GM18526 (cell line): ENCODE results near the gene TDRD10.

Experiments used
- POLR2A ChIP-seq: IDR thresholded peaks from 3 replicates; pipeline ENCODE4 v1.6.1; 2011; ENCODE audit not compliant: insufficient read length; ENCODE audit errors: extremely low read depth

The TDRD10 gene

DNA sequence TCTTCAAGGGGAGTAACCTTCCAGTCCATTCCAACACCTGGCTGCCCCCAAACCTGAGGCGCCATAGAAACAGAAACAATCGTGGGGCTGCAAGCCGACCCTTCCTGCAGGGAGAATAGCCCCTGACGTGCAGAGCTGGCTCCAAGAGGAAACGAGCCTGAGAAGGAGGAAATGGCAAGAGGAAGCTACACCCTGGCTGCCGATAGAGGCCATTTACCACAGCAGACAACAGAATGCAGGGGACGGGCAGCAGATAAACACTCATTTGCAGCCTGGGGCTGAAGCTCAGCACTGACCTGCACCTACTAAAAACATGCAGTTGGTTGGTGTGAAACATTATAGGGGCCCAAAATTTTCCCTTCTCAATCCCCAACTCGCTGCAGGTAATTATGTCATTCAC lies 8.7 kb upstream of the TDRD10 start:
- no peak for TF ChIP-seq POLR2A

GRCh38 chr1:154495496-154496273 lies 6.3 kb upstream of the TDRD10 start:
- no peak for TF ChIP-seq POLR2A

DNA sequence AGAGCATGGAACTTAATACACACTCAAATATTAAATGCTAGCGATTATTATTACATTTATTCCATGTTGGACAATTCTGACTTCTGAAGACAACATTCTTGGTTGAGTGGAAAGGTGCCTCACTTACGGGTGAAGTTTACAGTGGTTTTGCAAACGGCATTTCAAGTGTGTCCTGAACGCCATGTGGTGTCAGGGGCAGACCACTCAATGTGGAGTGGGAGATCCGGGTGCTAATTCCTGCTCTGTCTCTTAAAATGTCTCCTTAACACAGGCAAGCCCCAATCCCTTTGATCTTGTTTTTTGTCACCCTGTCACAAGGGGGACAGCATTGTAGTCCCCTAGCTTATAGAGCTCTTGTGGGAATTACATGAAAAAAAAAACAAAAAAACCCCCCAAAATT lies 5.6 kb upstream of the TDRD10 start:
- TF ChIP-seq POLR2A: no peak

- no peak for TF ChIP-seq POLR2A
Measured at GRCh38 chr1:154497026-154497806, 4.8 kb upstream of the TDRD10 start.

DNA sequence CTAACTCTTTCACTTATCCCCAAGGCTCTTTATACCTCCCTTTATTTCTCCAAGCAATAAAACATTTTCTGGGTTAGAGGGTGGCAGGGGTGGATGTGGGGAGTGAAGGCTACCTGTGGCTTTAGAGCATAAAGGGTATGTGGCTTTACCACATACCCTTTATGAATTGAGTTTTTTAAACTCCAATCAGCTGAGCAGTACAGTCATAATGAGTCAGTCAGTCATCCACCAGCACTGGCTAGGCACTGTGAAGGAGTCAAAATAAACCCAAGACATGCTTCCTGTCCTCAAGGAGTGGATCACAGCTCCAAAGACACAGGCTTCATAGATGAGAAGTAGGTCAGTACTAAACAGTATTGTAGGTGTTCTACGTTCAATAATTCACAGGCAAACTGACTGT lies 2.6 kb upstream of the TDRD10 start:
- no peak for TF ChIP-seq POLR2A

GRCh38 chr1:154500533-154500932 lies 1.5 kb upstream of the TDRD10 start:
- TF ChIP-seq POLR2A: no peak

GRCh38 chr1:154501423-154502065 lies 475 bp upstream of the TDRD10 start:
- no peak for TF ChIP-seq POLR2A

DNA sequence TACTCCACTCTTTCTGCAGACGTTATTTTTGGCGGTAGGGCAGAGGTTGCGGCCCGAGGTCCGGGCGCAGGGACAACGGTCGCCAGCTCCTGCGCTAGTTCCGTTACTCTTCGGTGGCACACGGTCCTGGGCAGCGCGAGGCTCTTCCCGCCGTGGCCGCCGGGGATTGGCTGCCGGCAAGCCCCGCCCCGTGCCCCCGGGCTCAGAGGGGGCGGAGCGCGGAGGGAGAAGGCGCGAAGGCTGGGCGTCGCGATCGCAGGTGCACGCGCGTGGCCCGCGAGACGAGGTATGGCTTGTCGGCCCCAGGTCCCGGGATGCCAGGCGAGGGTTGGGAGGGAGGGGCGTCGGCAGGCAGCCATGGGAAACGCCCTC lies 711 bp downstream of the TDRD10 start:
- no peak for TF ChIP-seq POLR2A

DNA sequence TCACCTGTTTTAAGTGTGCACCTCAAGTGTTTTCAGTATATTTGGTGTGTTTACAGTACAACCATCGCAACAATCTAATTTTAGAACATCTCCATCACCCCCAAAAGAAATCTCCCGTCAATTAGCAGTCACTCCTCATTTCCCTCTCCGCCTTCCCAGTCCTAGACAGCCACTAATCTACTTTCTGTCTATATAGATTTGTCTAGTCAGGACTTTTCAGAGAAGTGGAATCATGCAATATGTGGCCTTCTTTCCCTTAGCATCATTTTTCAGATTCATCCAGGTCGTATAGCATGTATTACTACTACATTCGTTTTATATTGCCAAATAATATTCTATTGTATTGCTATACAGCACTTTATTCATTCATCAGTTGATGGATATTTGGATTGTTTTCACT lies 1.9 kb downstream of the TDRD10 start:
- no peak for TF ChIP-seq POLR2A

DNA sequence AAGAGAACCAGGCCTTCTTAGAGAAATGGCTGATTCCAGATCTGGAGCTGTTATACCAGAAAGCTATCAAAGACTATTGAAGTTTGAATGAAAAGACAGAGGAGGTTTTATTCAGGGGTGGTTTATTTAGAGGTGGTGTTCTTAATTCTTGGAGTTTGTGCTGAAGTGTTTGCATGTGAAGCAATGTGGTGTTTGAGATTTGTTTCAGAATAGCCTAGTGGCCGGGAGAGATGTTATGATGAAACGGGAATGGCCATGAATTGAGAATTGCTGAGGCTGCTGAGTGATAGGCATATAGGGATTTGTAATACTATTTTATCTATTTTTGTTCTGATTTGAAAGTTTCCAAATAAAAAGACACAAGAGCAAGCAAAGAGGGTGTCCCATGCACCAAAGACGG lies 10.7 kb downstream of the TDRD10 start:
- no peak for TF ChIP-seq POLR2A

DNA sequence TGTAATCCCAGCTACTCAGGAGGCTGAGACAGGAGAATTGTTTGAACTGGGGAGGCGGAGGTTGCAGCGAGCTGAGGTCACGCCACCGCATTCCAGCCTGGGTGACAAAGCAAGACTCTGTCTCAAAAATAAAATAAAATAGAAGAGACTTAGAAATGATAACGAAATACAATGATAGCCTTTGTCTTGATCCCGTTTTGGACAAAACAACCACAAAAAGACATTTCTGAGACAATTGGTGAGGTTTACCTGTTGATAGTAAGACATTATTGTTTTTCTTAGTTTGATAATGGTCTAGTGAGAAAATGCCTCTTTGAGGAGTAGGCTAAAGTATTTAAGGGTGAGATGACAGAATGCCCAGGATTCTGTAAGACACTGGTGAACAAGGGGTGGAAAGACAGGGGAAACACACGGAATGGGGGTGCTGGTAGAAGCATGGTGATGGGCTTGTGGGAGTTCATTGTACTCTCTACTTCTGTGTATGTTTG lies 12.1 kb downstream of the TDRD10 start:
- TF ChIP-seq POLR2A: no peak

GRCh38 chr1:154517661-154518060 lies 15.6 kb downstream of the TDRD10 start:
- no peak for TF ChIP-seq POLR2A

- no peak for TF ChIP-seq POLR2A
Measured at GRCh38 chr1:154519591-154519991, 17.6 kb downstream of the TDRD10 start.

DNA sequence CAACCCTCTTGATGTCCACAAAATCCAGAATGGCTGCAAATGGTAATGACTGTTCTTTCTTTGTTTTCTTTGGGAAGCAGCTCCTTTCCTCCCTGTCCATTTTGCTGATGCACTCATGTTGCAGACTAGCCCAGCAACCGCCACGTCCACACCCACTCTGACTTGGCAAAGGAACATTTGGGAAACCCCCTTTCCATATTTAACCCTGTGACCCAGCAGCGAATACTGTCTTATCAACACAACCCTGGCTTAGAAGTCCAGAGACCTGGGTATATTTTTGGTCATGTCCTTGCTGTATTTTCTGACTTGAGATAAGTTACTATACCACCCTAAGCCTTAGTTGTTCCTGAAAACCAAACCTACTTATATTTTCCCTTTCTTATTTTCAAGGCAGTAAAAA lies 18.3 kb downstream of the TDRD10 start:
- no peak for TF ChIP-seq POLR2A

DNA sequence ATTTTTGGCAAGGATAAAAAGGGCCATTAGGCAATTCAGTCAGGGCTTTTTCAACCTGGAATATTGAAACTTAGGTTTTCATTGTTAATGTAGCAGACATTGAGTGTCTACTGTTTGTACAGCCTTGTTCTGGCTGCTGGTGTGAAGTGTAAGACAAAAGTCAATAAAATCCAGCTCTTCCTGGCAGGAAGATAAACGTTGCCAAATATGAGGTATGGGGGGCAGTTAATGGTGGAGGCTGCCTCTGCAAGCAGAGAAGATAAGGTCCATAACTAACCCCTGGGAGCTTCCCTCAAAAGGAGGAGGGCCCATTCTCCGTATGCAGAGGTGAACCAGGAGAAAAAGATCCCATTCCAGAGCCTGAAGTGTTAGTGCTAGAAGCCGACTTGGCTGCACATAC lies 19.7 kb downstream of the TDRD10 start:
- TF ChIP-seq POLR2A: no peak

DNA sequence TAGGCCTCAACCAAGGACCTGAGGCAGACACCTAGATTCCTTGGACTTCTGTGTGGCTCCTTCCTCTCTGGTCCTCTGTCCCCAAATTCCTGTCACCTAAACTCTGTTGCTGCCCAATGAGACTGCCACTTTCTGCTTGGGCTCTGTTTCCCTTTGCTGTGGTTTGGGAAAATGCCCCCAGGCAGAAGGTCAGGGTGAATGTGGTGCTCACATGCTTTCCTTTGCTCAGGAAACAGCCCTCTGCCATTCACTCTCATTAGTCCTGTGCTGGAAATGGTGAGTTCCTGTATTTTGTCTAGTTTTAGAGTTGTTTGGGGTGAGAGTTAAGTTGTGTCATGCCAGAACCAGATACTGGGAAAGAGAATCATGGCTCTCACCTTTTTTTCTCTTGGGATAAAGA lies 22.9 kb downstream of the TDRD10 start:
- TF ChIP-seq POLR2A: no peak
